ENCODE results near the gene UHRF2.

DNA sequence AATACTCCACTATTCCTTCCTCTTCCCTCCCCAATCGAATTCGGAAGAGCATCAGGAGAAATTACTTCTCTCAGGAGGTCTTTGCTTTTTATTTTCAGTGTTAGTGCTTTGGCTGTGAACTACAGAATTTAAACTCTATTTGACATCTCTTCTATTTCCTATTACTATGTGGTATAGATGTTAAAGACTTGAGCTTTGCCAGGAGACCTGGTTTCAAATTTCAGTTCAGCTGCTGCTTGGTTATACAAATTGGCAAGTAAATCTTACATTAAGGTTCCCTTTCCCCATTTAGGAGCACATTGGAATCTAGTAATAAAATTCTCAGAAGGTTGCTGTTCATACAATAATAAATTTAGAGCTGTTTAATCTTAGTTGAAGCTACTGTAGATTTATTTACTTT is 13.1 kb downstream of the UHRF2 start:
- no peak for TF ChIP-seq POLR2A (IDR thresholded peaks at IDR 0.05; ENCODE audit: low read depth, low read length)
- TF ChIP-seq, protein P1, sequence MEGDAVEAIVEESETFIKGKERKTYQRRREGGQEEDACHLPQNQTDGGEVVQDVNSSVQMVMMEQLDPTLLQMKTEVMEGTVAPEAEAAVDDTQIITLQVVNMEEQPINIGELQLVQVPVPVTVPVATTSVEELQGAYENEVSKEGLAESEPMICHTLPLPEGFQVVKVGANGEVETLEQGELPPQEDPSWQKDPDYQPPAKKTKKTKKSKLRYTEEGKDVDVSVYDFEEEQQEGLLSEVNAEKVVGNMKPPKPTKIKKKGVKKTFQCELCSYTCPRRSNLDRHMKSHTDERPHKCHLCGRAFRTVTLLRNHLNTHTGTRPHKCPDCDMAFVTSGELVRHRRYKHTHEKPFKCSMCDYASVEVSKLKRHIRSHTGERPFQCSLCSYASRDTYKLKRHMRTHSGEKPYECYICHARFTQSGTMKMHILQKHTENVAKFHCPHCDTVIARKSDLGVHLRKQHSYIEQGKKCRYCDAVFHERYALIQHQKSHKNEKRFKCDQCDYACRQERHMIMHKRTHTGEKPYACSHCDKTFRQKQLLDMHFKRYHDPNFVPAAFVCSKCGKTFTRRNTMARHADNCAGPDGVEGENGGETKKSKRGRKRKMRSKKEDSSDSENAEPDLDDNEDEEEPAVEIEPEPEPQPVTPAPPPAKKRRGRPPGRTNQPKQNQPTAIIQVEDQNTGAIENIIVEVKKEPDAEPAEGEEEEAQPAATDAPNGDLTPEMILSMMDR (conservative IDR thresholded peaks at IDR 0.05; ENCODE audit: low read depth, low read length), result no peak
- no peak for TF ChIP-seq RFX5 (IDR thresholded peaks at IDR 0.05; ENCODE audit: low read depth, low read length)
- TF ChIP-seq, protein P2, sequence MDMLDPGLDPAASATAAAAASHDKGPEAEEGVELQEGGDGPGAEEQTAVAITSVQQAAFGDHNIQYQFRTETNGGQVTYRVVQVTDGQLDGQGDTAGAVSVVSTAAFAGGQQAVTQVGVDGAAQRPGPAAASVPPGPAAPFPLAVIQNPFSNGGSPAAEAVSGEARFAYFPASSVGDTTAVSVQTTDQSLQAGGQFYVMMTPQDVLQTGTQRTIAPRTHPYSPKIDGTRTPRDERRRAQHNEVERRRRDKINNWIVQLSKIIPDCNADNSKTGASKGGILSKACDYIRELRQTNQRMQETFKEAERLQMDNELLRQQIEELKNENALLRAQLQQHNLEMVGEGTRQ (IDR thresholded peaks at IDR 0.05; ENCODE audit: low read depth, low read length), result no peak
- no peak for TF ChIP-seq RCOR1 (IDR thresholded peaks at IDR 0.05; ENCODE audit: insufficient replicate concordance, low read length)
- no peak for TF ChIP-seq MXI1 (IDR thresholded peaks at IDR 0.05; ENCODE audit: borderline replicate concordance, low read depth, low read length)
